ENCODE results near the gene KRT72.
"Not testable (repeated sequence)": the region's sequence is repeated elsewhere in the genome, so short reads cannot be mapped to it uniquely, and the experiment has no call there.

Gene KRT72

DNA sequence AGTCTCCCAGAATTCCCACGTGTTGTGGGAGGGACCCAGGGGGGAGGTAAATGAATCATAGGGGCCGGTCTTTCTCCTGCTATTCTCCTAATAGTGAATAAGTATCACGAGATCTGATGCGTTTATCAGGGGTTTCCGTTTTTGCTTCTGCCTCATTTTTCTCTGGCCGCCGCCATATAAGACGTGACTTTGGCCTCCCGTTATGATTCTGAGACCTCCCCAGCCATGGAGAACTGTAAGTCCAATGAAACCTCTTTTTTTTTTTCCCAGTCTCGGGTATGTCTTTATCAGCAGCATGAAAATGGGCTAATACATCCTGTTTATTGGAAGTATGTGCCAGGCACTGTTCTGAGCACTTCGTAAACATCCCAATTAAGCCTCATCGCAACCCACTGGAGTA, 788 bp downstream of the KRT72 start:
- Histone ChIP-seq H3K36me3 (ENCODE audit: low read depth) (no peaks in the 10 kb centered on the region), H3K4me3 (ENCODE audit: severe bottlenecking) (no peak overlapping the region), H3K27ac (ENCODE audit: poor library complexity, severe bottlenecking) (no peak overlapping the region), H3K27me3 (ENCODE audit: insufficient read depth, poor library complexity, severe bottlenecking) (no peaks in the 10 kb centered on the region), H3K9me3 (ENCODE audit: severe bottlenecking) (no peaks in the 10 kb centered on the region), H3K4me1 (ENCODE audit: insufficient read depth, poor library complexity, severe bottlenecking) (peaks cover 3% of the 10 kb centered on the region)
- ATAC-seq (ENCODE audit: low read depth) (no peak), DNase-seq (ENCODE audit: low spot score) (no peak)
- TF ChIP-seq, protein P1, sequence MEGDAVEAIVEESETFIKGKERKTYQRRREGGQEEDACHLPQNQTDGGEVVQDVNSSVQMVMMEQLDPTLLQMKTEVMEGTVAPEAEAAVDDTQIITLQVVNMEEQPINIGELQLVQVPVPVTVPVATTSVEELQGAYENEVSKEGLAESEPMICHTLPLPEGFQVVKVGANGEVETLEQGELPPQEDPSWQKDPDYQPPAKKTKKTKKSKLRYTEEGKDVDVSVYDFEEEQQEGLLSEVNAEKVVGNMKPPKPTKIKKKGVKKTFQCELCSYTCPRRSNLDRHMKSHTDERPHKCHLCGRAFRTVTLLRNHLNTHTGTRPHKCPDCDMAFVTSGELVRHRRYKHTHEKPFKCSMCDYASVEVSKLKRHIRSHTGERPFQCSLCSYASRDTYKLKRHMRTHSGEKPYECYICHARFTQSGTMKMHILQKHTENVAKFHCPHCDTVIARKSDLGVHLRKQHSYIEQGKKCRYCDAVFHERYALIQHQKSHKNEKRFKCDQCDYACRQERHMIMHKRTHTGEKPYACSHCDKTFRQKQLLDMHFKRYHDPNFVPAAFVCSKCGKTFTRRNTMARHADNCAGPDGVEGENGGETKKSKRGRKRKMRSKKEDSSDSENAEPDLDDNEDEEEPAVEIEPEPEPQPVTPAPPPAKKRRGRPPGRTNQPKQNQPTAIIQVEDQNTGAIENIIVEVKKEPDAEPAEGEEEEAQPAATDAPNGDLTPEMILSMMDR (IDR thresholded peaks at IDR 0.05; ENCODE audit: poor library complexity, severe bottlenecking) = no peak

DNA sequence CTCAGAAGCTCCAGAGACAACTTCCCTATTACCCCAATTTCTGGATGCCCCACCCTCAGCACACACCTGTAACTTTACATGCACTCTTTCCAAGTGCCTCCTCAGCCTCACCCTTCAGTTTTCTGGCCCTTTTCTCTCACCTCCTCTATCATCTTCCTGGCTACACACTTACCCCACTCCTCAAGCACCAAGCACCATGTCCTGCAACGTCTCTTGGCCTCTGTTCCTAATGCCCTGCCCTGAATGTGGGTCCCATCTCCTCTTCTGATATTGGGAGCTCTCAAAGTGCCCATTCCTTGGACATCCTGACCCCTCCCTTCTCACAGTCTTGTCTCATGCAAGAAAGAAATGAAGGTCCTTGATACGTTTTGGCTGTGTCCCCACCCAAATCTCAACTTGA, 1.2 kb downstream of the KRT72 start:
- peaks cover 3% of the 10 kb centered on the region for H3K4me1 ChIP-seq (ENCODE audit: insufficient read depth, poor library complexity, severe bottlenecking)
- no peak for ATAC-seq (ENCODE audit: low read depth)
- H3K27ac ChIP-seq (ENCODE audit: poor library complexity, severe bottlenecking) = no peak overlapping the region
- no peaks in the 10 kb centered on the region for H3K36me3 ChIP-seq (ENCODE audit: low read depth)
- no peaks in the 10 kb centered on the region for H3K27me3 ChIP-seq (ENCODE audit: insufficient read depth, poor library complexity, severe bottlenecking)
- TF ChIP-seq, protein P1 (IDR thresholded peaks at IDR 0.05; ENCODE audit: poor library complexity, severe bottlenecking) = no peak
- DNase-seq (ENCODE audit: low spot score) = no peak
- H3K9me3 ChIP-seq (ENCODE audit: severe bottlenecking) = no peaks in the 10 kb centered on the region
- H3K4me3 ChIP-seq (ENCODE audit: severe bottlenecking) = no peak overlapping the region

DNA sequence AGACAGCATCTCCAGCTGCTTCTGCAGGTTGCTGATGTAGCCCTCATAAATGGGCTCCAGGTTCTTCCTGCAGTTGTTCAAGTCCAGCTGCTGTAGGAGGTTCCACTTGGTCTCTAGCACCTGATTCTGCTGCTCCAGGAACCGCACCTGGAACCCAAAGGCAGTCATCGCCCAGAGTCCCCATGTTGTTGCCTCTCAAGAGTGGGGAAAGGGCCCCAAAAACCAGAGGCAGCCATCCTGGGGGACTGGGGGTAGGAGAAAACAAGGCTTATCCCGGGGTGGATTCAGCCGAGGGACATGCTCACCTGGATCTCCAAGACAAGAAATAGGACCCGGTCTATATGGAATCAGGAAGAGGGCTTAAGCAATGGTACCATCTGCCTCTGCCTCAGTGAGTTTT, 2.3 kb downstream of the KRT72 start:
- DNase-seq (ENCODE audit: low spot score) = peak; percentile 23
- Histone ChIP-seq H3K36me3 (ENCODE audit: low read depth) (no peaks in the 10 kb centered on the region), H3K9me3 (ENCODE audit: severe bottlenecking) (no peaks in the 10 kb centered on the region), H3K4me1 (ENCODE audit: insufficient read depth, poor library complexity, severe bottlenecking) (peaks cover 3% of the 10 kb centered on the region), H3K4me3 (ENCODE audit: severe bottlenecking) (no peak overlapping the region), H3K27me3 (ENCODE audit: insufficient read depth, poor library complexity, severe bottlenecking) (no peaks in the 10 kb centered on the region), H3K27ac (ENCODE audit: poor library complexity, severe bottlenecking) (no peak overlapping the region)
- ATAC-seq (ENCODE audit: low read depth) = no peak
- TF ChIP-seq, protein P1 (IDR thresholded peaks at IDR 0.05; ENCODE audit: poor library complexity, severe bottlenecking) = no peak

DNA sequence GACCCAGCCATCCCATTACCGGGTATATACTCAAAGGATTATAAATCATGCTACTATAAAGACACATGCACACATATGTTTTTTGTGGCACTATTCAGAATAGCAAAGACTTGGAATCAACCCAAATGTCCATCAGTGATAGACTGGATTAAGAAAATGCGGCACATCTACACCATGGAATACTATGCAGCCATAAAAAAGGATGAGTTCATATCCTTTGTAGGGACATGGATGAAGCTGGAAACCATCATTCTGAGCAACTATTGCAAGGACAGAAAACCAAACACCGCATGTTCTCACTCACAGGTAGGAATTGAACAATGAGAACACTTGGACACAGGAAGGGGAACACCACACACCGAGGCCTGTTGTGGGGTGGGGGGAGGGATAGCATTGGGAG, 7.0 kb downstream of the KRT72 start:
- DNase-seq (ENCODE audit: low spot score); H3K27ac ChIP-seq (ENCODE audit: poor library complexity, severe bottlenecking); ATAC-seq (ENCODE audit: low read depth); H3K4me3 ChIP-seq (ENCODE audit: severe bottlenecking); H3K36me3 ChIP-seq (ENCODE audit: low read depth); H3K4me1 ChIP-seq (ENCODE audit: insufficient read depth, poor library complexity, severe bottlenecking); H3K27me3 ChIP-seq (ENCODE audit: insufficient read depth, poor library complexity, severe bottlenecking); H3K9me3 ChIP-seq (ENCODE audit: severe bottlenecking): not testable (repeated sequence)

DNA sequence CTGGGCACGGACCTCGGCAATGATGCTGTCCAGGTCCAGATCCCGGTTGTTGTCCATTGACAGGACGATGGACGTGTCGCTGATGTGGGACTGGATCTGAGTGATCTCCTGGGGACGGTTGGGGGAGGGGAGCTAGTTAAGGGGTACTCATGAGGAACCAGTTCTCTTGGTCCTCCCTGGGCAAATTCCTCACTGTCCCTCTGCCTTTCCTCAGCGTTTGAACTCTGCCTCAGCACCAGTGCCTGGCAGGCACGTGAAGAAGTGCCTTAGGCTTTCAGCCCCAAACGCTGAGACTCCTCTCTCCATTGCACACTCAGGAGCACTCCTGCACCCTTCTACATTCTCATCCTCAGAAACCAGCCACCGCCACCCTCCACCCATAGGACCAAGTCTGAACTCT, 9.7 kb downstream of the KRT72 start:
- TF ChIP-seq, protein P1 (IDR thresholded peaks at IDR 0.05; ENCODE audit: poor library complexity, severe bottlenecking) = no peak
- Histone ChIP-seq H3K36me3 (ENCODE audit: low read depth) (no peaks in the 10 kb centered on the region), H3K9me3 (ENCODE audit: severe bottlenecking) (no peaks in the 10 kb centered on the region), H3K27me3 (ENCODE audit: insufficient read depth, poor library complexity, severe bottlenecking) (no peaks in the 10 kb centered on the region), H3K27ac (ENCODE audit: poor library complexity, severe bottlenecking) (no peak overlapping the region), H3K4me3 (ENCODE audit: severe bottlenecking) (no peak overlapping the region), H3K4me1 (ENCODE audit: insufficient read depth, poor library complexity, severe bottlenecking) (peaks cover 3% of the 10 kb centered on the region)
- ATAC-seq (ENCODE audit: low read depth) = no peak
- DNase-seq (ENCODE audit: low spot score) = peak; percentile 49
